Lower leg skin (tissue), 3 donors: ENCODE measurements around the gene OR5B17.

Experiments
- CTCF ChIP-seq, 3 donors: fragments of 450-650 bp; IDR thresholded peaks; one replicate each; pipeline ENCODE4 v1.5.1; 2016; ENCODE audit warnings: antibody characterized with exemption in 3 of 3, mild to moderate bottlenecking in 3 of 3, moderate library complexity in 2 of 3
- POLR2A ChIP-seq, 2 donors: fragments of 450-650 bp; IDR thresholded peaks; one replicate each; pipeline ENCODE4 v1.6.1; 2016 to 2017; ENCODE audit warnings: antibody characterized with exemption in 2 of 2, mild to moderate bottlenecking in 1 of 2, moderate library complexity in 1 of 2

DNA sequence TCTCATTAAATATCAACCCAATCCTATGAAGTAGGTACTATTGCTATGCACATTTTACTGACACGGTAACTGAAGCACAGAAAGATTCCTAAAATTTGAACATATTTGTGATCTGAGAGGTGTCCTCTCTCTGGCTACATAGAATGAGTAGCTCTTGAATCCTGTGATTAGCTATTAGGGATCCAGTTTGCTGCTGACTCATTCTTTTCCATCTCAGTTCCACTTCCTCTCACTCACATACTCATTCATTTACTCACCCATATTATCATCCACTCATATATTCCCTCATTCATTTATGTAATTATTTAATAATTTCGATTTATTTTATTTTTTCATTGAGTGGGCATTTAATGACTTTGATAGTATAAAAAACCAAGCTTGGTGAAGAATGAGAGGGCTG lies 42.7 kb downstream of the OR5B17 start:
- TF ChIP-seq CTCF (IDR thresholded peaks at IDR 0.05) = no peak
- TF ChIP-seq POLR2A (IDR thresholded peaks at IDR 0.05) = no peak
